Keratinocyte (primary cell): ENCODE results near the gene ANTKMT.

Experiments used
- EZH2 ChIP-seq: IDR thresholded peaks from one replicate; pipeline ENCODE4 v1.6.1; 2012; ENCODE audit warnings: inconsistent platforms, mild to moderate bottlenecking, low read length, moderate library complexity
- TF ChIP-seq, protein P1 (sequence below), 3 experiments: IDR thresholded peaks in 1 of 3; conservative IDR thresholded peaks in 1 of 3; optimal IDR thresholded peaks in 1 of 3; 2 replicates in 2 of 3; 3 replicates in 1 of 3; pipeline versions ENCODE3 to v1.5.1; 2011; ENCODE audit warnings: low read length in 3 of 3, mild to moderate bottlenecking in 3 of 3, moderate library complexity in 2 of 3, control low read depth in 1 of 3, inconsistent platforms in 1 of 3; ENCODE audit not compliant: insufficient read depth in 2 of 3; ENCODE audit errors: extremely low read depth in 1 of 3

- TF ChIP-seq, protein P1, sequence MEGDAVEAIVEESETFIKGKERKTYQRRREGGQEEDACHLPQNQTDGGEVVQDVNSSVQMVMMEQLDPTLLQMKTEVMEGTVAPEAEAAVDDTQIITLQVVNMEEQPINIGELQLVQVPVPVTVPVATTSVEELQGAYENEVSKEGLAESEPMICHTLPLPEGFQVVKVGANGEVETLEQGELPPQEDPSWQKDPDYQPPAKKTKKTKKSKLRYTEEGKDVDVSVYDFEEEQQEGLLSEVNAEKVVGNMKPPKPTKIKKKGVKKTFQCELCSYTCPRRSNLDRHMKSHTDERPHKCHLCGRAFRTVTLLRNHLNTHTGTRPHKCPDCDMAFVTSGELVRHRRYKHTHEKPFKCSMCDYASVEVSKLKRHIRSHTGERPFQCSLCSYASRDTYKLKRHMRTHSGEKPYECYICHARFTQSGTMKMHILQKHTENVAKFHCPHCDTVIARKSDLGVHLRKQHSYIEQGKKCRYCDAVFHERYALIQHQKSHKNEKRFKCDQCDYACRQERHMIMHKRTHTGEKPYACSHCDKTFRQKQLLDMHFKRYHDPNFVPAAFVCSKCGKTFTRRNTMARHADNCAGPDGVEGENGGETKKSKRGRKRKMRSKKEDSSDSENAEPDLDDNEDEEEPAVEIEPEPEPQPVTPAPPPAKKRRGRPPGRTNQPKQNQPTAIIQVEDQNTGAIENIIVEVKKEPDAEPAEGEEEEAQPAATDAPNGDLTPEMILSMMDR (optimal IDR thresholded peaks at IDR 0.05 in 1 of 3, IDR thresholded peaks at IDR 0.05 in 1 of 3, conservative IDR thresholded peaks at IDR 0.05 in 1 of 3; ENCODE audit: extremely low read depth in 1 of 3, insufficient read depth in 2 of 3, low read length in 3 of 3), result no peak
- TF ChIP-seq EZH2, result no peak
Measured at GRCh38 chr16:724188-725040, 3.5 kb downstream of the ANTKMT start.
